Activated naive CD8-positive, alpha-beta T cell treated with anti-CD3 and anti-CD28 coated beads, Interleukin-2, amount 50 U/mL, for 24 hours (primary cell): Measurements from ENCODE around the gene GPR37L1.

Experiments
- ATAC-seq: fragments of 150-1000 bp; cut with Tn5 transposase; one replicate; pipeline ENCODE4 v1.10.0; 2021
- DNase-seq: peaks from one replicate; pipeline ENCODE4 v3.0.0; 2021
- H3K27ac Mint-ChIP-seq: one replicate; pipeline ENCODE4 v1.8.0; 2021; ENCODE audit warnings: mild to moderate bottlenecking, mixed read lengths
- H3K27me3 Mint-ChIP-seq: one replicate; pipeline ENCODE4 v1.8.0; 2021; ENCODE audit warnings: mixed read lengths
- H3K36me3 Mint-ChIP-seq: one replicate; pipeline ENCODE4 v1.8.0; 2021; ENCODE audit warnings: low read depth, mixed read lengths
- H3K4me1 Mint-ChIP-seq: one replicate; pipeline ENCODE4 v1.8.0; 2021; ENCODE audit warnings: mixed read lengths
- H3K4me3 Mint-ChIP-seq: one replicate; pipeline ENCODE4 v1.8.0; 2021; ENCODE audit warnings: mild to moderate bottlenecking, moderate library complexity, mixed read lengths
- H3K9me3 Mint-ChIP-seq: one replicate; pipeline ENCODE4 v1.8.0; 2021; ENCODE audit warnings: mixed read lengths

GPR37L1 gene

DNA sequence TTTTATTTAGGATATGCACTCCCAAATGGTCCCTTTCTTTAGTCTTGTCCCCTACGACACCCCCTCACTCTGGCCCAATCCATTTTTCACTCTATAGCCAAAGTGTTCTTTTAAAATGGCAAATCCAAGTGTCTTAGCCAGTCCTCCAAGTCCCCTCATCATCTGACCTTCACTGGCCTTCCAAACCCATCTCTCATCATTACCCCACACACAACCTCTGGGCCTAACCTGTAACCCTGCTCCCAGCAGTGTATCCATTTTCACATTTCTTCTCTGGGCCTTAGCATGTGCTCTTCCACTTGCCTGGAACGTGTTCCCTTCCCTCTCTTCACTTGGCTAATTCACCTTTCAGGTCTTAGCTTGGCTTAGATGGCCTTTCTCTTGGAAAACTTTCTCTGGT, 28.3 kb downstream of the GPR37L1 start:
- Mint-ChIP-seq H3K9me3 (no peaks in the 10 kb centered on the region), H3K4me3 (no peak overlapping the region), H3K27me3 (no peaks in the 10 kb centered on the region), H3K36me3 (peaks cover 71% of the 10 kb centered on the region), H3K4me1 (peaks cover 34% of the 10 kb centered on the region), H3K27ac (peak overlapping the region; percentile 68)
- DNase-seq = no peak
- no peak for ATAC-seq

GRCh38 chr1:202152399-202152798, 29.7 kb downstream of the GPR37L1 start:
- no peak for DNase-seq
- Mint-ChIP-seq H3K36me3 (peaks cover 80% of the 10 kb centered on the region), H3K27ac (peak overlapping the region; percentile 35)

DNA sequence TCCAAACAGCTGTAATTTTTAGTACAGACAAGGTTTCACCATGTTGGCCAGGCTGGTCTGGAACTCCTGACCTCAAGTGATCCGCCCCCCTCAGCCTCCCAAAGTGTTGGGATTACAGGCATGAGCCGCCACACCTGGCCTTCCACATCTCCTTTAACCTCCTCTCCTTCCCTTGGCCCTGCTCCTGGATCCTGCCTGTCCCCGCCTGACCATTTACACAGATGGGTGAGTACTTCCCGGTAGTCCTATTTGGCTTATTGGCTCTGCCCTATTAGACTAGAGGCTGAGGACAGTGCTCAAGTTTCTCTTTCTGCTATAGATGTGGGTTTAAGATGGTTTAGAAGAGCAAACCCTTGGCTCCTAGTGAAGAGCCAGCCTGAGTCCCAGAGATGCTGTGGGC, 30.6 kb downstream of the GPR37L1 start:
- Mint-ChIP-seq H3K4me3 (peak overlapping the region; percentile 32), H3K9me3 (no peaks in the 10 kb centered on the region), H3K27me3 (no peaks in the 10 kb centered on the region), H3K4me1 (peaks cover 48% of the 10 kb centered on the region), H3K36me3 (peaks cover 81% of the 10 kb centered on the region), H3K27ac (peak overlapping the region; percentile 69)
- DNase-seq = no peak
- ATAC-seq = no peak

More at GRCh38 chr1:202152399-202152798, 29.7 kb downstream of the GPR37L1 start:
- H3K4me3 Mint-ChIP-seq = no peak overlapping the region
- no peaks in the 10 kb centered on the region for H3K27me3 Mint-ChIP-seq
- no peaks in the 10 kb centered on the region for H3K9me3 Mint-ChIP-seq
- peaks cover 40% of the 10 kb centered on the region for H3K4me1 Mint-ChIP-seq
- ATAC-seq = no peak

GRCh38 chr1:202154148-202154765, 31.5 kb downstream of the GPR37L1 start:
- H3K27ac Mint-ChIP-seq = peak overlapping the region; percentile 88
- ATAC-seq (no peak), DNase-seq (no peak)
- H3K4me1 Mint-ChIP-seq = peaks cover 56% of the 10 kb centered on the region
- H3K9me3 Mint-ChIP-seq = no peaks in the 10 kb centered on the region
- H3K27me3 Mint-ChIP-seq = no peaks in the 10 kb centered on the region
- peaks cover 82% of the 10 kb centered on the region for H3K36me3 Mint-ChIP-seq
- no peak overlapping the region for H3K4me3 Mint-ChIP-seq

DNA sequence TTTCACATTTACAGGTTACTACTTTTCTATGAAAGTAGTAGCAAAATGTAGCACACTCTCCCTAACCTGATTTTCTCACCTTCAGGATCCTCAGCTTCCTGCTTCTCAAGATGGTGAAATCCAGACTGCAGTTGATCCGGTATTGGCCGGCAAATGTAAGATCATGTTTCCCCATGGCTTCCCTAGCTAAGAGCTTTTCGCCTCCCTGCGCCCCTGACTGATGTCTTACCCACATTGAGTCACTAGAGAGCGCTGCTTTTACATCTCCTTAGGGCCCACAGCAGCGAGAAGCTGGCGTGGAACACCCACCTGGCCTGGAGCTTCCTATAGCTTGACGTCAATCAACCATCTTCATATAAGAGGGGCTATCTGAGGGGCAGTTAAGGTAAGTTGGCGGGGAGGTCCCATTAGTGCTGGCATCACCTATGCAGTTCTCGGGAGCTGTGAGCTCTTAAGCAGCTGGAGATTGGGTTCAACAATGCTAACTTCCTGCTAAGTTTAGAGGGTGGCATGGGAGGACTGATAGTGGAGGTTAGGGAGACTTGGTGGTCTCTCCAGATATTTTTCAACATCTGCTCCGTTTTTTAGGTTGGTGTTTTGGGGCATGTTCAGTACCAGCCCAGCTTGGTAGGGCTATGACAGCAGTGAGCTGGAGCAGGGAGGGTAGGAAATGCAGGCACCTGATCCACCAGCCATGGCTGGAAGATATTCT, 32.2 kb downstream of the GPR37L1 start:
- H3K4me1 Mint-ChIP-seq = peaks cover 60% of the 10 kb centered on the region
- H3K36me3 Mint-ChIP-seq = peaks cover 86% of the 10 kb centered on the region
- no peaks in the 10 kb centered on the region for H3K27me3 Mint-ChIP-seq
- no peaks in the 10 kb centered on the region for H3K9me3 Mint-ChIP-seq
- DNase-seq (peak; percentile 44), ATAC-seq (peak; percentile 42)
- H3K4me3 Mint-ChIP-seq = peak overlapping the region; percentile 36
- peak overlapping the region; percentile 88 for H3K27ac Mint-ChIP-seq

DNA sequence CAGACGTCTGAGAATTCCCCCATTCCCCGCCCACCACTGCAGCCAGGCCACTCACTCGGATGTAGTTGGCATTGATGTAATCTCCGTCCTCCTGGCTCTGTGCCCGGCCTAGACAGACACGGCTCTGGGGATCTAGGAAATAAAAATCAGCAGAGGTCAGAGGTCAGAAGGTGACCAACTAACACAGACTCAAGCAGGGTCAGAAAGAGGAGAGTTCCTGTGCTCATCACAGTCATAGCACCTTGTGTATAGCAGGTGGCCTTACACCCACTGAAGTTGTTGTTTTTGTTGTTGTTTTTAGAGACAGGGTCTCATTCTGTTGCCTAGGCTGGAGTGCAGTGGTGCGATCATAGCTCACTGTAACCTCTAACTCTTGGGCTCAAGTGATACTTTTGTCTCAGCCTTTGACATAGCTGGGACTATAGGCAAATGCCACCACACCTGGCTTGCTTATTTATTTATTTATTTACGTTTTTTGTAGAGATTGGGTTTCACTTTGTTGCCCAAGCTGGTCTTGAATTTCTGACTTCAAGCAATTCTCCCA, 32.8 kb downstream of the GPR37L1 start:
- Mint-ChIP-seq H3K27ac (peak overlapping the region; percentile 46), H3K36me3 (peaks cover 81% of the 10 kb centered on the region), H3K4me3 (peak overlapping the region; percentile 69), H3K27me3 (no peaks in the 10 kb centered on the region), H3K4me1 (peaks cover 61% of the 10 kb centered on the region), H3K9me3 (no peaks in the 10 kb centered on the region)
- DNase-seq (no peak), ATAC-seq (no peak)

DNA sequence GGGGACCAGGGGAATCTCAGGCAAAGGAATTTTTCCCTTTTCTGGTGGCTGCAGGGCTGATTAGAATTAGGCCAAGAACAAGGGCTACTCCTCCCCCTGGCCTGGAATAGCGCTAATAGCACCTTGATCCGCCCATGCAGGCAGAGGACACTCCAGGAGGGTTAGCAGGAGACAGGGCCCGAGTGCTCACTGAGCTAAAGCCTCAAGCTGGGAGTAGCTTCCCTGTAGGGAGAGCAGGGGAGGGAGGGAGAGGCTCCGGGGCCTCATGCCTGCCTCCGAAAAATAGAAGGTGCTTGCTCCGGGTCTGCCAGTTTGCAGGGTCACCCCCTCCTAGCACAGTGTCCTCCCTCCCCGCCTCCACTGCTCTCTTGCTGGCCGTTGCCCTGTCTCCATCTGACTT, 33.9 kb downstream of the GPR37L1 start:
- Mint-ChIP-seq H3K9me3 (no peaks in the 10 kb centered on the region), H3K4me1 (peaks cover 66% of the 10 kb centered on the region), H3K36me3 (peaks cover 70% of the 10 kb centered on the region), H3K4me3 (peak overlapping the region; percentile 99), H3K27ac (peak overlapping the region; percentile 99), H3K27me3 (no peaks in the 10 kb centered on the region)
- ATAC-seq (no peak), DNase-seq (no peak)

DNA sequence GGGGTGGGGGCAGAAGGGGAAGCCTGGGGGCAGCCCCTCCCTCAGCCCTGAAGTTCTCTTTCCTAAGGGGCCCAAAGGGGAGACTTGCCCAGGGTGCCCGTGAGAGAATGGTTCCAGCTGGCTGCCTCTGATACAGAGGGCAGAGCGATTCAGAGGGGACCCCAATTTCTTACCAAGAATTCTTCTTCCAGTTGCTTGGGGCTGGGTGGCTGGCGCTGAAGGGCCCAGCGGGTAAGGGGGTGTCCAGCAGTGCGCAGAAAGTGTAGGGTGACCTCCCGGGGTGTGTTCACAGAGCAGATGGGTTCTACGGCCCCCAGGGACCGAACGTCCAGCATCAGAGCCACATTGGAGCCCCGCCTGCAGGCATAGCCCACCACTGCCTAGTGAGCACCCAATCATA, 35.2 kb downstream of the GPR37L1 start:
- no peaks in the 10 kb centered on the region for H3K9me3 Mint-ChIP-seq
- H3K27me3 Mint-ChIP-seq = no peaks in the 10 kb centered on the region
- ATAC-seq = no peak
- peak overlapping the region; percentile 99 for H3K4me3 Mint-ChIP-seq
- peaks cover 79% of the 10 kb centered on the region for H3K4me1 Mint-ChIP-seq
- no peak for DNase-seq
- peak overlapping the region; percentile 99 for H3K27ac Mint-ChIP-seq
- H3K36me3 Mint-ChIP-seq = peaks cover 60% of the 10 kb centered on the region

DNA sequence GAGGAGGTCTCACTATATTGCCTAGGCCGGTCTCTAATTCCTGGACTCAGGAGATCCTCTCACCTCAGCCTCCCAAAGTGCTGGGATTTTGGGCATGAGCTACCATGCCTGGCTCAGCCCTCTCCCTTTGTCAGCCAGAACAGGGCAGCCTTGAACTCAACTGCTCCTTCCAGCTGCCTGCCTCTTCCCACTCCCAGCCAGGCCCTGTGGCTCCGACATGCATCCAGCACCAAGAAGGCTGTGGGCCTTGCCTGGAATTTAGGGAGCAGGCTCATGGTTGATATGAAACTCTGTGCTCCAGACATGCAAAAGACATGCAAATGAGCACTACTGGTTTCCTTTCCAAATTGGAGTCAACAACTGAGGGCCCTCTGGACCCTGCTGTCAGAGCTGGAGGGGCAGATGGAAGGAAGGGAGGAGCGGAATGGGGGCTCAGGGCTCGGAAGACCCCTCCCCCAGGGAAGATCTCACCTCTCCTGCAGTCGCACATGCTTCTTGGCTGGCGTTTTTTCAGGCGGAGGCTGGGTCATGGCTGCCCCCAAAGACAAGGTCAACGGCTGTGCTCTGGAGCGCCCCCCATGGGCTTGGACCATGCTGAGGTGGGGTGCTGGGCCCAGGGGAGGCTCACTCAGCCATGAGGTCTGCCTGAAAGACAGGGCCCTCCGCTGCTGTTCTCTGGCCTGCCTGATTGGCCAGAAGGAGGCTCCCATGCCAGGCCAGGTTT, 36.3 kb downstream of the GPR37L1 start:
- peak; percentile 75 for DNase-seq
- H3K36me3 Mint-ChIP-seq = peaks cover 52% of the 10 kb centered on the region
- peak overlapping the region; percentile 99 for H3K27ac Mint-ChIP-seq
- H3K4me1 Mint-ChIP-seq = peaks cover 84% of the 10 kb centered on the region
- H3K9me3 Mint-ChIP-seq = no peaks in the 10 kb centered on the region
- H3K27me3 Mint-ChIP-seq = no peaks in the 10 kb centered on the region
- peak; percentile 3 for ATAC-seq
- peak overlapping the region; percentile 99 for H3K4me3 Mint-ChIP-seq

- peaks cover 44% of the 10 kb centered on the region for H3K36me3 Mint-ChIP-seq
- ATAC-seq = peak; percentile 59
- no peaks in the 10 kb centered on the region for H3K27me3 Mint-ChIP-seq
- no peaks in the 10 kb centered on the region for H3K9me3 Mint-ChIP-seq
- peak overlapping the region; percentile 99 for H3K4me3 Mint-ChIP-seq
- peak overlapping the region; percentile 99 for H3K27ac Mint-ChIP-seq
- DNase-seq = peak; percentile 85
- H3K4me1 Mint-ChIP-seq = peaks cover 88% of the 10 kb centered on the region
Measured at GRCh38 chr1:202159534-202160371, 37.0 kb downstream of the GPR37L1 start.

DNA sequence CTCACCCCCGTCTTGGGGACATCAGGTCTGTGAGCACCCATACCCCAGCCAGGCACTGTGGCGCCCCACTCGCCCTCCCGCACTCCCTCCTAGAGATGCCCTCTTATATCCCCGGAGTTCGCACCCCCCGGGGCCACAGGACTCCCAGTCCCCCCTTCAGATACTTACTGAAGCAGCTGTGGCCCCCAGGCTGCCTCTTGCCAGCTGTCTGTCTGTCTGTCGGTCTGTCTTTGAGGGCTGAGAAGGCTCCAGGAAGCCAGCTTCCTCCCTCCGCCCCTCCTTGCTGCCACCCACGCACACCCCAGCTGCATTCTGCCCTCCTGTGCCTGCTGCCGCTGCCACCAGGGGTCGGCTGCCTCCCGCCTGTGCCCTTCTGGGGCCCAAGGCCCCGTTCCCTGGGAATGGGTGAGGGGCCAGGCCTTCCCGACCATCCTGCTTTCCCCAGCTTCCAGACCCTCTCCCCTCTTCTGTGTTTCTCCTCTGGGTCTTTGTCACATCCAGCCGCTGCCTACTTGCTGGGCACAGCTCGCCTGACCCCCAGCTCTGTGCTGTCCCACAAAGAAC, 37.7 kb downstream of the GPR37L1 start, which contains the start of gene PTPN7:
TSS of gene PTPN7 (minus strand) at position 226 of the 564 bp plus-strand sequence. CDS start 1,200 bp downstream, outside the sequence.
- DNase-seq = peak; percentile 95
- H3K27ac Mint-ChIP-seq = peak within 1 kb of the TSS; percentile 99
- peak within 1 kb of the TSS; percentile 99 for H3K4me3 Mint-ChIP-seq
- ATAC-seq = peak; percentile 52
- peaks cover 37% of the 10 kb centered on the region for H3K36me3 Mint-ChIP-seq
- H3K27me3 Mint-ChIP-seq = no peaks in the 10 kb centered on the region
- no peaks in the 10 kb centered on the region for H3K9me3 Mint-ChIP-seq
- H3K4me1 Mint-ChIP-seq = peaks cover 88% of the 10 kb centered on the region

DNA sequence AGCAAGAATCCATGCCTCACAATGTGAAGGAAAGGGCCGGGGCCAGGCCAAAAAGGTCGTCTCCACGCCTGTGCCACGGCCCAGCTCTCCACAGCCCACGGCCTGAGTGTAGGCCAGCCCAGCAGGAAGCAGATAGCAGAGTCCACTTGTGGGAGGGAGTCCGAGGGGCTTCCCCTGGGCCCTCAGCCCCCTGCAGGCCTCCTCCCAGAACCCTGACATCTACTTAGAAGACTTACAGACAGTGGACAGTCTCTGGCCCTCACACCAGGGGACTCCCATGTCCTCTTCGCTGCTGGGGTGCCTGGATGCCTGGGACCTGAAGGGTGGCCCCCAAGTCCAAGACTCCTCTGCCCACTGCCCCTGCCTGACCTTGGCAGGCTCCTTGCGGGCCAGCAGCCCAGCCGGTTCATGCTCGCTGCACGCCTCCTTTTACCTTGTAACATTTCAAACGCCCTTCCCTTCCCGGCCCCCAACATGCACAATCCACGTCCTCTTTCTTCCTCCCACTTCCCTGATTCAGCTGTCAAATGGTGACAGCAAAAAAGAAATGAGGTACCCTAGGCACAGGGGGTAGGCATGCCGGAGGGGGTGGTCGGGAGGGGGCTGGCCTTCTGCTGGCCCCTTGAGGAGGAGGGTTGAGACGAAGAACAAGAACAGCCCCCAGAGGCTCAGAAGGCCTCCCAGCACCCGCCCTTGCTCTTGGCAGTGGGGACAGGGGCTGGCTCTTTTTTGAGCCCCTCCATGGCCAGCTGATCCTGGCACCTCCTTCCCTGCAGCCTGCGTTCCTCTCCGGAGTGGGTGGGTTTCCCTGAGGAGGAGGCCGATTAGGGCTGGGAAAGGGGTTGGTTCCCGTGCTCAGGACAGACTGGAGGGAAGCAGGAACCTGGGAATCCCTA, 38.7 kb downstream of the GPR37L1 start:
- ATAC-seq (no peak), DNase-seq (peak; percentile 32)
- Mint-ChIP-seq H3K27ac (peak overlapping the region; percentile 99), H3K9me3 (no peaks in the 10 kb centered on the region), H3K36me3 (peaks cover 30% of the 10 kb centered on the region), H3K4me1 (peaks cover 89% of the 10 kb centered on the region), H3K27me3 (no peaks in the 10 kb centered on the region), H3K4me3 (peak overlapping the region; percentile 99)

- ATAC-seq (peak; percentile 30), DNase-seq (peak; percentile 84)
- Mint-ChIP-seq H3K9me3 (no peaks in the 10 kb centered on the region), H3K4me1 (peaks cover 91% of the 10 kb centered on the region), H3K27me3 (no peaks in the 10 kb centered on the region), H3K4me3 (peak overlapping the region; percentile 99), H3K36me3 (peaks cover 25% of the 10 kb centered on the region), H3K27ac (peak overlapping the region; percentile 99)
Measured at GRCh38 chr1:202162047-202162417, 39.3 kb downstream of the GPR37L1 start.
